HepG2 (cell line): ENCODE results near the gene ATP13A3. TPM values are rescaled to one million over a fixed set of nuclear protein-coding genes. Genes with fewer than 3 reads are reported as not detected.

Source experiments
- ATAC-seq: fragments of 200-7000 bp; cut with Tn5 transposase; 3 replicates; pipeline ENCODE4 v1.9.1; 2020; ENCODE audit warnings: mild to moderate bottlenecking, moderate library complexity
- BruUV-seq: library from RNA; stranded (reverse); fragments of 400-500 nt; replicated peaks from 2 replicates; lab custom pipeline; 2021; lab: Mats Ljungman, UMichigan
- CTCF ChIA-PET: fragments of 300-600 bp; formaldehyde crosslinking; extraction: SDS; loops from one replicate; lab custom pipeline; 2021; ENCODE audit warnings: low total read pairs, inconsistent platforms, low intra/inter-chr PET ratio; lab: Yijun Ruan, JAX
- POLR2A ChIA-PET: fragments of 350-600 bp; sonication (Branson Sonifier 250); formaldehyde crosslinking; loops from one replicate; lab custom pipeline; 2020; ENCODE audit warnings: antibody characterized with exemption, inconsistent platforms; lab: Yijun Ruan, JAX
- DNase-seq: peaks from one replicate; pipeline ENCODE4 v3.0.0-alpha.2; 2015; ENCODE audit warnings: low spot score
- FAIRE-seq: peaks from 3 replicates; lab custom pipeline; 2011; peaks lifted over from hg19 to GRCh38; lab: Jason Lieb, UNC
- H2AFZ ChIP-seq: one replicate; pipeline ENCODE4 v1.6.1; 2011; ENCODE audit warnings: low read length, inconsistent platforms
- H3K27ac ChIP-seq: fragments of 300-600 bp; 3 replicates; pipeline ENCODE4 v1.8.0; 2011; ENCODE audit warnings: mixed run types, mild to moderate bottlenecking, mixed read lengths, low read length, inconsistent platforms; ENCODE audit not compliant: insufficient read depth; ENCODE audit errors: extremely low read length
- H3K27me3 ChIP-seq, 2 experiments: fragments of 200-600 bp in 1 of 2; 2 replicates in 1 of 2; 3 replicates in 1 of 2; pipeline versions ENCODE4 v1.6.0 to v1.8.0; 2011; ENCODE audit warnings: low read length in 2 of 2, mild to moderate bottlenecking in 2 of 2, moderate library complexity in 2 of 2, inconsistent platforms in 1 of 2; ENCODE audit not compliant: insufficient read depth in 2 of 2, control insufficient read depth in 1 of 2
- H3K36me3 ChIP-seq, 2 experiments: fragments of 200-600 bp in 1 of 2; replicated peaks in 1 of 2; 2 replicates in 1 of 2; 3 replicates in 1 of 2; pipeline versions ENCODE4 v1.5.1 to v1.8.0; 2011; ENCODE audit warnings: low read length in 2 of 2, inconsistent platforms in 1 of 2; ENCODE audit not compliant: insufficient read depth in 2 of 2, control insufficient read depth in 1 of 2
- H3K4me1 ChIP-seq: 2 replicates; pipeline ENCODE4 v1.5.1; 2012; ENCODE audit warnings: low read length, inconsistent platforms; ENCODE audit not compliant: insufficient read depth
- H3K4me2 ChIP-seq: 2 replicates; pipeline ENCODE4 v1.6.0; 2011; ENCODE audit warnings: low read depth, low read length, inconsistent platforms
- H3K4me3 ChIP-seq, 3 experiments: fragments of 200-600 bp in 1 of 3; sonication (generic), shearing (Covaris generic) in 1 of 3; replicated peaks in 1 of 3; 2 replicates each; pipeline ENCODE4 v1.5.1; 2011 to 2016; ENCODE audit warnings: low read length in 3 of 3, inconsistent platforms in 2 of 3, low read depth in 2 of 3, mild to moderate bottlenecking in 2 of 3, control low read depth in 1 of 3, mixed read lengths in 1 of 3; ENCODE audit not compliant: insufficient read depth in 1 of 3
- H3K79me2 ChIP-seq: one replicate; pipeline ENCODE4 v1.6.1; 2011; ENCODE audit warnings: low read length, inconsistent platforms; ENCODE audit not compliant: insufficient read depth
- H3K9ac ChIP-seq: 2 replicates; pipeline ENCODE4 v1.6.0; 2011; ENCODE audit warnings: mild to moderate bottlenecking, low read depth, low read length, inconsistent platforms; ENCODE audit not compliant: insufficient read depth
- H3K9me3 ChIP-seq: 2 replicates; pipeline ENCODE4 v1.5.1; 2012; ENCODE audit warnings: mild to moderate bottlenecking, low read length
- H4K20me1 ChIP-seq: 2 replicates; pipeline ENCODE4 v1.6.0; 2011; ENCODE audit warnings: inconsistent platforms, mild to moderate bottlenecking, low read length, moderate library complexity; ENCODE audit not compliant: insufficient read depth
- AHR ChIP-seq: IDR thresholded peaks from 2 replicates; pipeline ENCODE4 v1.6.1; 2018; ENCODE audit warnings: missing genetic modification reagents, missing compliant biosample characterization
- HOMEZ ChIP-seq: IDR thresholded peaks from 2 replicates; pipeline ENCODE4 v1.6.1; 2016; ENCODE audit warnings: low read depth
- PPARG ChIP-seq: conservative IDR thresholded peaks from 2 replicates; pipeline ENCODE4 v1.6.1; 2016; ENCODE audit warnings: missing biosample characterization, missing genetic modification reagents
- RCOR2 ChIP-seq: IDR thresholded peaks from 2 replicates; pipeline ENCODE4 v1.6.1; 2016; ENCODE audit warnings: missing biosample characterization, missing genetic modification reagents
- ZNF333 ChIP-seq: sonication (generic); formaldehyde crosslinking; IDR thresholded peaks from 2 replicates; pipeline ENCODE4 v1.4.0; 2020; ENCODE audit warnings: mild to moderate bottlenecking, missing genetic modification reagents, borderline replicate concordance
- ZNF766 ChIP-seq: sonication (generic); formaldehyde crosslinking; IDR thresholded peaks from 2 replicates; pipeline ENCODE4 v1.5.0; 2020; ENCODE audit warnings: missing genetic modification reagents, borderline replicate concordance
- ZNF841 ChIP-seq: sonication (generic); formaldehyde crosslinking; IDR thresholded peaks from 2 replicates; pipeline ENCODE4 v1.8.1; 2023; ENCODE audit warnings: missing genetic modification reagents, borderline replicate concordance
- WGBS: methylation state at CpG from one replicate; pipeline ENCODE4 v1.1.6; 2017; ENCODE audit warnings: low lambda C conversion rate; 5-methylcytosine and 5-hydroxymethylcytosine counted together
- in situ Hi-C: cut with HindIII; loops from 2 replicates; pipeline ENCODE4 v1.10.0; 2017; ENCODE audit warnings: low pct_unique_long_range_greater_than_20kb; ENCODE audit not compliant: extremely low pct_ligation_motif_present
- intact Hi-C: fragments of 100-400 bp; cut with micrococcal nuclease; formaldehyde crosslinking; loops from one replicate; pipeline ENCODE4 v1.10.0; 2022; ENCODE audit not compliant: unreplicated experiment
- polyA plus RNA-seq, 8 experiments: library from polyadenylated mRNA; depleted of rRNA in 3 of 8; stranded (reverse) in 7 of 8; unstranded in 1 of 8; fragments of >200 nt; fragmentation: Illumina TruSeq in 4 of 8; extraction: Trizol in 4 of 8; gene quantifications; 2 replicates each; pipeline versions ENCODE4 v1.2.1 to v1.2.3, GENCODE V29; 2011 to 2016; ENCODE audit warnings: low read depth in 4 of 8, missing spikeins in 1 of 8, mixed read lengths in 1 of 8; ENCODE audit not compliant: insufficient read depth in 1 of 8
- total RNA-seq, 5 experiments: library from RNA; depleted of rRNA; stranded (reverse); fragments of >200 nt; fragmentation: Illumina TruSeq; extraction: Trizol; gene quantifications; 2 replicates each; pipeline ENCODE4 v1.2.3, GENCODE V29; 2016; ENCODE audit warnings: low read depth in 1 of 5
- TF ChIP-seq, protein P1 (sequence below): fragments of 450-650 bp; IDR thresholded peaks from 2 replicates; pipeline ENCODE4 v1.6.1; 2016

The ATP13A3 gene
- total and polyA plus RNA-seq, 2 of the 13 experiments (the other 11 are each of a cell fraction or from before 2014, with no cell fraction given): 44.9 to 80.8 TPM

DNA sequence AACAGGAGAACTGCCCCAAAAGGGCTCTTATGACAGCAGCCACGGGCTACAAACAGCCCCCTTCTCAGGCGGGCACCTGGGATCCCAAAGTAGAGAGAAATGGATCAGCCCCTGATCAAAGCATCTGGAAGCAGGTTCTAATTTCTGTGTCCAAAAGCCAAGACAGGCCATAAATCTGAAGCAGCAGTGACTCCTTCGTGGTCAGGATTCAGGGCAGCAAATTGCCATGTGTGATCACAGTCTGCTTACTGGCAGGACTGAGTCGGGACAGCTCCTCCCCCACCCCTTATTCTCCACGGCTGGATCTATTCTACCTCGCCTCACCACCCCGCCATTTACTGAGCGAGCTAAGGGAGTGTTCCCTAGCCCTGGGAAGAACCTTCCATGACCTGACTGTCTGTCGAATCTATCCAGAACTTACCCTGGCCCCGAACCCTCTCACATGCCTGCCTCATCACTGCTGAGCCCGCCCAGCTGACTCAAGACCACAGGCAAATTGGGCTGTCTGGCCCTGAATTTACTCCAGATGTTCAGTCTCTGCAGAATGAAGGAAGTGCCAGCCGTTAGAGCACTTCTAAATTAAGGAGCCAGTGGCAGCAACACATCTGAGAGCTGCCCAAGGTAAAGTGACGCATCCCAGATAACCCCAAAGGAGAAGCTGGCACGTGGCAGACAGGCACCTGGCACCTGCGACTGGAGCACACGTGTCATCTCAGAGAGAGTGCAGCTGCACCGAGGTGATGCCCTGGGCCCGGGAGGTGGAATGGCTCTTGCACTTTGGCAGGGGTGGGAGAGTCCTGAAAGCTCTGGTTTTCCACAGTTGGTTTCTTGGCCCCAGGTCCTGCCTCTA, 118.6 kb downstream of the ATP13A3 start:
- ChIA-PET POLR2A (no interaction called here), CTCF (no interaction called here)
- Histone ChIP-seq H3K9ac (no peak overlapping the region), H4K20me1 (no peaks in the 10 kb centered on the region), H3K36me3 (no peaks in the 10 kb centered on the region), H2AFZ (no peak overlapping the region), H3K4me3 (no peak overlapping the region), H3K27ac (no peak overlapping the region), H3K27me3 (peaks cover 13 to 74% of the 10 kb centered on the region in 2 experiments; a peak in 4 of 5 replicates), H3K9me3 (no peaks in the 10 kb centered on the region), H3K79me2 (no peaks in the 10 kb centered on the region), H3K4me2 (no peak overlapping the region), H3K4me1 (peaks cover 14% of the 10 kb centered on the region)
- FAIRE-seq (no peak), DNase-seq (no peak), ATAC-seq (no peak; the same call in 2 of the 3 replicates)
- TF ChIP-seq ZNF766 (no peak), PPARG (CRISPR knock-in tag) (no peak), ZNF841 (no peak), ZNF333 (no peak), AHR (CRISPR knock-in tag) (no peak), RCOR2 (CRISPR knock-in tag) (no peak), HOMEZ (CRISPR knock-in tag) (no peak)
- TF ChIP-seq, protein P1, sequence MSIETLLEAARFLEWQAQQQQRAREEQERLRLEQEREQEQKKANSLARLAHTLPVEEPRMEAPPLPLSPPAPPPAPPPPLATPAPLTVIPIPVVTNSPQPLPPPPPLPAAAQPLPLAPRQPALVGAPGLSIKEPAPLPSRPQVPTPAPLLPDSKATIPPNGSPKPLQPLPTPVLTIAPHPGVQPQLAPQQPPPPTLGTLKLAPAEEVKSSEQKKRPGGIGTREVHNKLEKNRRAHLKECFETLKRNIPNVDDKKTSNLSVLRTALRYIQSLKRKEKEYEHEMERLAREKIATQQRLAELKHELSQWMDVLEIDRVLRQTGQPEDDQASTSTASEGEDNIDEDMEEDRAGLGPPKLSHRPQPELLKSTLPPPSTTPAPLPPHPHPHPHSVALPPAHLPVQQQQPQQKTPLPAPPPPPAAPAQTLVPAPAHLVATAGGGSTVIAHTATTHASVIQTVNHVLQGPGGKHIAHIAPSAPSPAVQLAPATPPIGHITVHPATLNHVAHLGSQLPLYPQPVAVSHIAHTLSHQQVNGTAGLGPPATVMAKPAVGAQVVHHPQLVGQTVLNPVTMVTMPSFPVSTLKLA: peak; percentile 55; the same call in 1 of the 2 replicates
- in situ Hi-C loops (no loop called here), intact Hi-C loops (loop anchor here (2.0 kb wide), 1 partner anchor 37 kb away; no protein-coding TSS in a partner anchor)
- BruUV-seq: no TSS peak
- WGBS: 49% methylated on average over 14 of the region's 18 CpGs
